Tibial artery (tissue), 4 donors: ENCODE data around the gene PDE8B.

Source experiments
- DNase-seq, 2 donors: peaks; one replicate each; pipeline ENCODE4 v3.0.0-alpha.2; 2019
- H3K27ac ChIP-seq, 2 donors: fragments of 200-600 bp; sonication (generic) in 1 of 2; 1 replicate in 1 of 2; 2 replicates in 1 of 2; pipeline ENCODE4 v1.5.1; 2018 to 2019; ENCODE audit warnings: mild to moderate bottlenecking in 1 of 2
- H3K27me3 ChIP-seq, 2 donors: fragments of 200-600 bp; sonication (generic) in 1 of 2; one replicate each; pipeline versions ENCODE4 v1.5.1 to v1.6.0; 2016 to 2019
- H3K36me3 ChIP-seq, 3 donors: fragments of 200-600 bp; sonication (generic) in 2 of 3; one replicate each; pipeline ENCODE4 v1.5.1; 2016 to 2019; ENCODE audit warnings: mild to moderate bottlenecking in 2 of 3
- H3K4me1 ChIP-seq, 4 donors: fragments of 200-600 bp; sonication (generic) in 2 of 4; 1 replicate in 3 of 4; 2 replicates in 1 of 4; pipeline ENCODE4 v1.5.1; 2016 to 2019
- H3K4me3 ChIP-seq, 2 donors: fragments of 200-600 bp; sonication (generic) in 1 of 2; 1 replicate in 1 of 2; 2 replicates in 1 of 2; pipeline ENCODE4 v1.5.1; 2018 to 2019; ENCODE audit warnings: mild to moderate bottlenecking in 2 of 2
- H3K9me3 ChIP-seq, 3 donors: fragments of 200-600 bp; sonication (generic) in 1 of 3; one replicate each; pipeline ENCODE4 v1.5.1; 2016 to 2019
- CTCF ChIP-seq, 2 experiments: fragments of 200-600 bp in 1 of 2; fragments of 450-650 bp in 1 of 2; IDR thresholded peaks; one replicate each; pipeline ENCODE4 v1.5.1; 2017 to 2019; ENCODE audit warnings: antibody characterized with exemption in 2 of 2, mild to moderate bottlenecking in 1 of 2, moderate library complexity in 1 of 2
- intact Hi-C: fragments of 100-400 bp; cut with DNase I; formaldehyde crosslinking; loops from one replicate; pipeline ENCODE4 v1.15.0; 2023; ENCODE audit warnings: low total_unique reads

Gene PDE8B

GRCh38 chr5:77281969-77282336, 71.5 kb downstream of the PDE8B start:
- Histone ChIP-seq H3K4me1 (peaks cover 0 to 8% (median 2%) of the 10 kb centered on the region in 4 donors), H3K27ac (peak overlapping the region in 1 of 2 donors; percentile 25), H3K27me3 (no peaks in the 10 kb centered on the region), H3K9me3 (no peaks in the 10 kb centered on the region), H3K4me3 (no peak overlapping the region), H3K36me3 (no peaks in the 10 kb centered on the region)
- intact Hi-C loops, result no loop called here
- DNase-seq, result no peak
- no peak for TF ChIP-seq CTCF (IDR thresholded peaks at IDR 0.05)

GRCh38 chr5:77282337-77283027, 72.0 kb downstream of the PDE8B start:
- H3K9me3 ChIP-seq, result no peaks in the 10 kb centered on the region
- intact Hi-C loops, result no loop called here
- peak overlapping the region in 1 of 2 donors; percentile 25 for H3K27ac ChIP-seq
- DNase-seq, result no peak
- H3K27me3 ChIP-seq, result no peaks in the 10 kb centered on the region
- H3K4me1 ChIP-seq, result peaks cover 0 to 8% (median 2%) of the 10 kb centered on the region in 4 donors
- no peaks in the 10 kb centered on the region for H3K36me3 ChIP-seq
- no peak for TF ChIP-seq CTCF (IDR thresholded peaks at IDR 0.05)
- H3K4me3 ChIP-seq, result no peak overlapping the region

GRCh38 chr5:77285251-77285841, 74.9 kb downstream of the PDE8B start:
- no peaks in the 10 kb centered on the region for H3K9me3 ChIP-seq

GRCh38 chr5:77292026-77292757, 81.7 kb downstream of the PDE8B start:
- Histone ChIP-seq H3K4me3 (no peak overlapping the region), H3K4me1 (peaks cover 0 to 13% (median 0%) of the 10 kb centered on the region in 4 donors), H3K27me3 (no peaks in the 10 kb centered on the region), H3K27ac (no peak overlapping the region), H3K36me3 (no peaks in the 10 kb centered on the region), H3K9me3 (no peaks in the 10 kb centered on the region)
- intact Hi-C loops, result no loop called here
- DNase-seq, result no peak
- TF ChIP-seq CTCF (IDR thresholded peaks at IDR 0.05), result no peak

More at GRCh38 chr5:77285251-77285841, 74.9 kb downstream of the PDE8B start:
- peaks cover 0 to 8% (median 2%) of the 10 kb centered on the region in 4 donors for H3K4me1 ChIP-seq
- no peak overlapping the region for H3K4me3 ChIP-seq
- no peaks in the 10 kb centered on the region for H3K36me3 ChIP-seq
- no peak for TF ChIP-seq CTCF (IDR thresholded peaks at IDR 0.05)
- no peak for DNase-seq
- H3K27ac ChIP-seq, result no peak overlapping the region
- H3K27me3 ChIP-seq, result no peaks in the 10 kb centered on the region
- intact Hi-C loops, result no loop called here

GRCh38 chr5:77294185-77294584, 83.7 kb downstream of the PDE8B start:
- Histone ChIP-seq H3K9me3 (no peaks in the 10 kb centered on the region), H3K27ac (no peak overlapping the region), H3K4me1 (peaks cover 0 to 13% (median 0%) of the 10 kb centered on the region in 4 donors), H3K27me3 (no peaks in the 10 kb centered on the region), H3K4me3 (no peak overlapping the region), H3K36me3 (no peaks in the 10 kb centered on the region)
- DNase-seq, result no peak
- TF ChIP-seq CTCF (IDR thresholded peaks at IDR 0.05), result no peak
- intact Hi-C loops, result no loop called here
